ENCODE measurements around the gene NR3C2. TPM values are rescaled to one million over a fixed set of nuclear protein-coding genes. Genes with fewer than 3 reads are reported as not detected.

NR3C2 gene
- total RNA-seq, 1 experiment from 2014 or later = 2.7 TPM

- H4K20me1 ChIP-seq (ENCODE audit: insufficient read depth) = no peaks in the 10 kb centered on the region
- POLR2A ChIA-PET = no interaction called here
- no peaks in the 10 kb centered on the region for H3K36me3 ChIP-seq (ENCODE audit: control insufficient read depth in 1 of 2, insufficient read depth in 2 of 2, low read length in 2 of 2)
- TF ChIP-seq CEBPB (IDR thresholded peaks at IDR 0.05; ENCODE audit: low read depth) (no peak), YY1 (IDR thresholded peaks at IDR 0.05; ENCODE audit: extremely low read depth, insufficient replicate concordance, low read depth, low read length) (no peak), EZH2phosphoT487 (IDR thresholded peaks at IDR 0.05; ENCODE audit: borderline replicate concordance) (no peak), JUND (IDR thresholded peaks at IDR 0.05) (no peak), SP1 (IDR thresholded peaks at IDR 0.05; ENCODE audit: low read depth) (no peak), ZFX (IDR thresholded peaks at IDR 0.05) (no peak), ZBTB33 (IDR thresholded peaks at IDR 0.05; ENCODE audit: extremely low read depth, insufficient replicate concordance, low read length) (no peak), EZH2 (IDR thresholded peaks at IDR 0.05) (no peak), MAX (IDR thresholded peaks at IDR 0.05) (no peak), SIN3A (IDR thresholded peaks at IDR 0.05; ENCODE audit: low read depth) (no peak), EGR1 (IDR thresholded peaks at IDR 0.05; ENCODE audit: low read depth) (no peak), POLR2AphosphoS5 (IDR thresholded peaks at IDR 0.05; ENCODE audit: low read depth, low read length) (no peak), ATF3 (IDR thresholded peaks at IDR 0.05) (no peak), TCF7L2 (IDR thresholded peaks at IDR 0.05; ENCODE audit: borderline replicate concordance, extremely low read depth, insufficient read depth, insufficient read length) (no peak), CBX3 (IDR thresholded peaks at IDR 0.05; ENCODE audit: low read depth) (no peak), CTCF (IDR thresholded peaks at IDR 0.05 in 2 of 3, conservative IDR thresholded peaks at IDR 0.05 in 1 of 3; ENCODE audit: borderline replicate concordance in 1 of 3, insufficient read depth in 1 of 3, low read depth in 2 of 3, low read length in 2 of 3) (no peak)
- H3K9me2 ChIP-seq (ENCODE audit: insufficient read depth) = no peaks in the 10 kb centered on the region
- no peaks in the 10 kb centered on the region for H3K79me2 ChIP-seq (ENCODE audit: insufficient read depth, low read length)
- CTCF ChIA-PET = no interaction called here
- DNase-seq (ENCODE audit: low read depth, low spot score) (no peak), ATAC-seq (no peak)
- no peaks in the 10 kb centered on the region for H3K27me3 ChIP-seq (ENCODE audit: insufficient read depth, low read length)
- intact Hi-C loops (cut with micrococcal nuclease) = no loop called here
- no peaks in the 10 kb centered on the region for H3K9me3 ChIP-seq (ENCODE audit: control insufficient read depth in 1 of 2, insufficient read depth in 1 of 2, low read depth in 1 of 2, low read length in 2 of 2)
- RAD21 ChIA-PET (ENCODE audit: low non-redundant PET in 1 of 2, low total read pairs in 2 of 2, uncharacterized antibody in 2 of 2, unreplicated experiment in 2 of 2) = no interaction called here
- H3K4me2 ChIP-seq (ENCODE audit: low read length) = no peak overlapping the region
- no peak overlapping the region for H3K27ac ChIP-seq (ENCODE audit: low read depth, low read length)
- H2AFZ ChIP-seq (ENCODE audit: low read depth, low read length, poor library complexity, severe bottlenecking) = no peak overlapping the region
- no peak overlapping the region for H3K9ac ChIP-seq (ENCODE audit: low read length)
- H3K4me1 ChIP-seq (ENCODE audit: control insufficient read depth in 1 of 2, insufficient read depth in 2 of 2, low read length in 2 of 2) = peaks cover 10 to 21% of the 10 kb centered on the region in 2 experiments; a peak in 3 of 4 replicates
- BruUV-seq (replicated peaks) = no TSS peak
- no peak overlapping the region for H3K4me3 ChIP-seq (replicated peaks in 1 of 2; ENCODE audit: low read depth in 1 of 2, low read length in 2 of 2)
Observed at GRCh38 chr4:148057984-148058859, 384.0 kb downstream of the NR3C2 start.
